K562 (cell line): ENCODE data around the gene TARP.

Experiments
- BDP1 ChIP-seq: IDR thresholded peaks from 3 replicates; pipeline ENCODE4 v1.6.1; 2011; ENCODE audit not compliant: insufficient read length, insufficient read depth
- CTCF ChIP-seq, 3 experiments: IDR thresholded peaks in 2 of 3; conservative IDR thresholded peaks in 1 of 3; 2 replicates each; pipeline ENCODE4 v1.5.1; 2011 to 2012; ENCODE audit warnings: low read length in 3 of 3, mild to moderate bottlenecking in 3 of 3, control low read depth in 2 of 3, improper control_type of control experiment in 1 of 3, inconsistent platforms in 1 of 3, low read depth in 1 of 3, mixed read lengths in 1 of 3, moderate library complexity in 1 of 3; ENCODE audit not compliant: insufficient read depth in 2 of 3
- ELF1 ChIP-seq: fragments of 200-800 bp; sonication (Bioruptor generic); IDR thresholded peaks from 2 replicates; pipeline ENCODE4 v1.6.1; 2016; ENCODE audit warnings: missing genetic modification characterization, missing compliant biosample characterization
- ELF2 ChIP-seq: fragments of 250-450 bp; sonication (Bioruptor Pico); IDR thresholded peaks from 2 replicates; pipeline ENCODE4 v1.5.0; 2021; ENCODE audit warnings: mild to moderate bottlenecking
- JUND ChIP-seq, 2 experiments: IDR thresholded peaks; 2 replicates in 1 of 2; 3 replicates in 1 of 2; pipeline ENCODE4 v1.6.1; 2011; ENCODE audit warnings: borderline replicate concordance in 2 of 2, low read depth in 2 of 2, low read length in 2 of 2, improper control_type of control experiment in 1 of 2, missing biosample characterization in 1 of 2, missing genetic modification characterization in 1 of 2, missing genetic modification reagents in 1 of 2
- NBN ChIP-seq: fragments of 450-650 bp; IDR thresholded peaks from 2 replicates; pipeline ENCODE4 v1.6.1; 2016; ENCODE audit warnings: low read depth, mild to moderate bottlenecking
- OTX1 ChIP-seq: fragments of 450-650 bp; formaldehyde crosslinking; IDR thresholded peaks from 2 replicates; pipeline ENCODE4 v1.4.0; 2022; ENCODE audit warnings: mild to moderate bottlenecking
- REST ChIP-seq, 2 experiments: fragments of 450-650 bp; formaldehyde crosslinking in 1 of 2; IDR thresholded peaks; 2 replicates each; pipeline versions ENCODE4 v1.4.0 to v1.6.1; 2014 to 2020; ENCODE audit warnings: mild to moderate bottlenecking in 2 of 2, borderline replicate concordance in 1 of 2, low read depth in 1 of 2
- SIN3B ChIP-seq: fragments of 450-650 bp; IDR thresholded peaks from 2 replicates; pipeline ENCODE4 v1.6.1; 2017; ENCODE audit warnings: low read depth, mild to moderate bottlenecking, moderate library complexity
- SMAD1 ChIP-seq: fragments of 150-350 bp; IDR thresholded peaks from 2 replicates; pipeline ENCODE4 v1.6.1; 2014; ENCODE audit warnings: low read length, low read depth; ENCODE audit not compliant: partially characterized antibody
- ZNF354B ChIP-seq: fragments of 250-450 bp; sonication (Bioruptor Pico); IDR thresholded peaks from 2 replicates; pipeline ENCODE4 v1.4.0; 2020
- ZNF644 ChIP-seq: fragments of 200-800 bp; sonication (Bioruptor generic); IDR thresholded peaks from 2 replicates; pipeline ENCODE4 v1.6.1; 2016; ENCODE audit warnings: low read depth, missing genetic modification characterization, missing compliant biosample characterization
- TF ChIP-seq, protein P1 (sequence below): sonication (generic); formaldehyde crosslinking; IDR thresholded peaks from 2 replicates; pipeline ENCODE4 v1.4.0; 2020; ENCODE audit warnings: mild to moderate bottlenecking, missing genetic modification reagents
- TF ChIP-seq, protein P2 (sequence below): fragments of 200-800 bp; sonication (Bioruptor generic); IDR thresholded peaks from 2 replicates; pipeline ENCODE4 v1.6.1; 2017; ENCODE audit warnings: missing genetic modification characterization, missing compliant biosample characterization

The TARP gene

GRCh38 chr7:38222481-38223096 lies 50.8 kb downstream of the TARP start (continued):
- TF ChIP-seq CTCF (IDR thresholded peaks at IDR 0.05 in 2 of 3, conservative IDR thresholded peaks at IDR 0.05 in 1 of 3; ENCODE audit: insufficient read depth in 2 of 3, low read depth in 1 of 3, low read length in 3 of 3) = peak; percentile 79 to 90 (median 82)
- TF ChIP-seq ZNF644 = no peak
- TF ChIP-seq ELF1 (tag) = 0 out of 2 replicates have a peak, but pooled peaks have one; percentile 18
- no peak for TF ChIP-seq OTX1 (CRISPR knock-in tag)
- no peak for TF ChIP-seq BDP1
- TF ChIP-seq REST (IDR thresholded peaks at IDR 0.05; ENCODE audit: borderline replicate concordance) = peak; percentile 80
- no peak for TF ChIP-seq REST (CRISPR knock-in tag; IDR thresholded peaks at IDR 0.05; ENCODE audit: low read depth)
- TF ChIP-seq, protein P1, sequence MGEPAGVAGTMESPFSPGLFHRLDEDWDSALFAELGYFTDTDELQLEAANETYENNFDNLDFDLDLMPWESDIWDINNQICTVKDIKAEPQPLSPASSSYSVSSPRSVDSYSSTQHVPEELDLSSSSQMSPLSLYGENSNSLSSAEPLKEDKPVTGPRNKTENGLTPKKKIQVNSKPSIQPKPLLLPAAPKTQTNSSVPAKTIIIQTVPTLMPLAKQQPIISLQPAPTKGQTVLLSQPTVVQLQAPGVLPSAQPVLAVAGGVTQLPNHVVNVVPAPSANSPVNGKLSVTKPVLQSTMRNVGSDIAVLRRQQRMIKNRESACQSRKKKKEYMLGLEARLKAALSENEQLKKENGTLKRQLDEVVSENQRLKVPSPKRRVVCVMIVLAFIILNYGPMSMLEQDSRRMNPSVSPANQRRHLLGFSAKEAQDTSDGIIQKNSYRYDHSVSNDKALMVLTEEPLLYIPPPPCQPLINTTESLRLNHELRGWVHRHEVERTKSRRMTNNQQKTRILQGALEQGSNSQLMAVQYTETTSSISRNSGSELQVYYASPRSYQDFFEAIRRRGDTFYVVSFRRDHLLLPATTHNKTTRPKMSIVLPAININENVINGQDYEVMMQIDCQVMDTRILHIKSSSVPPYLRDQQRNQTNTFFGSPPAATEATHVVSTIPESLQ (CRISPR knock-in tag) = no peak
- no peak for TF ChIP-seq SIN3B
- TF ChIP-seq JUND (IDR thresholded peaks at IDR 0.05; ENCODE audit: borderline replicate concordance, low read depth, low read length) = no peak
- no peak for TF ChIP-seq JUND (tag; IDR thresholded peaks at IDR 0.05; ENCODE audit: borderline replicate concordance, low read depth, low read length)
- TF ChIP-seq SMAD1 = no peak
- TF ChIP-seq ZNF354B = no peak
- TF ChIP-seq NBN = no peak
- no peak; the same call in 1 of the 2 replicates for TF ChIP-seq ELF2 (CRISPR knock-in tag)
- TF ChIP-seq, protein P2, sequence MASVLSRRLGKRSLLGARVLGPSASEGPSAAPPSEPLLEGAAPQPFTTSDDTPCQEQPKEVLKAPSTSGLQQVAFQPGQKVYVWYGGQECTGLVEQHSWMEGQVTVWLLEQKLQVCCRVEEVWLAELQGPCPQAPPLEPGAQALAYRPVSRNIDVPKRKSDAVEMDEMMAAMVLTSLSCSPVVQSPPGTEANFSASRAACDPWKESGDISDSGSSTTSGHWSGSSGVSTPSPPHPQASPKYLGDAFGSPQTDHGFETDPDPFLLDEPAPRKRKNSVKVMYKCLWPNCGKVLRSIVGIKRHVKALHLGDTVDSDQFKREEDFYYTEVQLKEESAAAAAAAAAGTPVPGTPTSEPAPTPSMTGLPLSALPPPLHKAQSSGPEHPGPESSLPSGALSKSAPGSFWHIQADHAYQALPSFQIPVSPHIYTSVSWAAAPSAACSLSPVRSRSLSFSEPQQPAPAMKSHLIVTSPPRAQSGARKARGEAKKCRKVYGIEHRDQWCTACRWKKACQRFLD = no peak
